Measurements from ENCODE around the gene C19orf81.

- TF ChIP-seq CTCF (conservative IDR thresholded peaks at IDR 0.05): no peak
- peak; percentile 17; the same call in 1 of the 2 replicates for TF ChIP-seq EZH2 (IDR thresholded peaks at IDR 0.05; ENCODE audit: low read depth)
Measured at GRCh38 chr19:50701367-50701985, 52.2 kb downstream of the C19orf81 start.
